ENCODE results near the gene ZAP70. TPM values are rescaled to one million over a fixed set of nuclear protein-coding genes. Genes with fewer than 3 reads are reported as not detected.

Gene ZAP70
- total RNA-seq, 1 donor: under 0.01 TPM

DNA sequence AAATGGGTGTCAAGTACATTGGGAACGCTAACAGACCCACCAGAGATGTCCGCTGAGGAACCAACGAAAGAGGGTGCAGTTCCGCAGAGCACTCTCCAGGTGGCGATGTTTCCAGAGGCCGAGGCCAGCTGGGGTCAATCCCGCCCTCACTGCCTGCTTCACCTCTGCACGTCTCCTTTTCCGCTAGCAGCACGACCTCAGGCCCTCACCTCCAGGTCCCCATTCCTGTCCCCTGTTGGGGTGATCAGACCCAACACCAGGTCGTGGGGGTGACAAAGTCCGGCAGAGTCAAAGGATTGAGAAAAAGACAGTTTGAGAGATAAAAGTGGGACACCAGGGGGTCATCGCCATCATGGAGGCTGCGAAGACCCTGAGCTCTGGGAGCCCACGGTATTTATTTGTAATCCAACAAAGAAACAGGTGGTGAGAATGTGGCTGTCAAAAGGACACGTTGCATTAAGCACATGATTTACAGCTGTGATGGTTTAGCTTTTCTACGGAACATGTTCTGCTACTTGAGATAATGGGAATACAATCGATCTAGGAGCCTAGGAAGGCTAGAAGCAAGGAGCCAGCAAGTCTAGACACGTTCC is 27.3 kb downstream of the ZAP70 start:
- H4K20me1 ChIP-seq (ENCODE audit: insufficient read depth, low read length): no peaks in the 10 kb centered on the region
- H3K4me2 ChIP-seq (ENCODE audit: insufficient read depth, low read length): no peak overlapping the region
- H3K79me2 ChIP-seq (ENCODE audit: insufficient read depth, low read length): no peaks in the 10 kb centered on the region
- H3K27ac ChIP-seq (ENCODE audit: low read depth, low read length): no peak overlapping the region
- H3K4me3 ChIP-seq (ENCODE audit: insufficient read depth, low read length): no peak overlapping the region
- no peaks in the 10 kb centered on the region for H3K36me3 ChIP-seq (ENCODE audit: insufficient read depth, low read length)
- no peaks in the 10 kb centered on the region for H3K27me3 ChIP-seq (ENCODE audit: insufficient read depth, low read length)
- TF ChIP-seq CTCF (IDR thresholded peaks at IDR 0.05; ENCODE audit: extremely low read depth, low read depth, low read length): peak; percentile 78
- no peaks in the 10 kb centered on the region for H3K9me3 ChIP-seq (ENCODE audit: low read depth, low read length)
- H3K4me1 ChIP-seq (ENCODE audit: insufficient read depth, low read length): no peaks in the 10 kb centered on the region
- peak; percentile 97 for DNase-seq (ENCODE audit: insufficient read length, low spot score, missing footprints)
- no peak overlapping the region for H2AFZ ChIP-seq (ENCODE audit: low read length)

DNA sequence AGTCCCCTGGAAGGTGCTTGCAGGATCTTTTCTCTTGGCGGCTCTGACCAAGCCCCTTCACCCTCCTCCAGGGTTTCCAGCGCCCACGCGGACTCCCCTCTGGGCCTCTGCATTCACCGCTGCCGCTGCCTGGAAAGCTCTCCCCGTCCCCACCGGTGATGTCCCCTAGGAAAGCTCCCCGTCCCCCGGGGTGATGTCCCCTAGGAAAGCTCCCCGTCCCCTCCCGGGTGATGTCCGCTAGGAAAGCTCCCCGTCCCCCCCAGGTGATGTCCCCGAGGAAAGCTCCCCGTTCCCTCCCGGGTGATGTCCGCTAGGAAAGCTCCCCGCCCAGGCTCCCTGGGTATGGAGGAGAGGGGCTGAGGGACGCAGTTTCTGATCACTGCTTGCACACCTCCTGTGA is 27.9 kb downstream of the ZAP70 start:
- H3K79me2 ChIP-seq (ENCODE audit: insufficient read depth, low read length): no peaks in the 10 kb centered on the region
- no peak overlapping the region for H2AFZ ChIP-seq (ENCODE audit: low read length)
- H3K4me1 ChIP-seq (ENCODE audit: insufficient read depth, low read length): no peaks in the 10 kb centered on the region
- no peak for TF ChIP-seq CTCF (IDR thresholded peaks at IDR 0.05; ENCODE audit: extremely low read depth, low read depth, low read length)
- no peaks in the 10 kb centered on the region for H4K20me1 ChIP-seq (ENCODE audit: insufficient read depth, low read length)
- H3K4me3 ChIP-seq (ENCODE audit: insufficient read depth, low read length): no peak overlapping the region
- H3K9me3 ChIP-seq (ENCODE audit: low read depth, low read length): no peaks in the 10 kb centered on the region
- no peaks in the 10 kb centered on the region for H3K36me3 ChIP-seq (ENCODE audit: insufficient read depth, low read length)
- H3K4me2 ChIP-seq (ENCODE audit: insufficient read depth, low read length): no peak overlapping the region
- DNase-seq (ENCODE audit: insufficient read length, low spot score, missing footprints): no peak
- no peaks in the 10 kb centered on the region for H3K27me3 ChIP-seq (ENCODE audit: insufficient read depth, low read length)
- no peak overlapping the region for H3K27ac ChIP-seq (ENCODE audit: low read depth, low read length)

GRCh38 chr2:97741686-97742085 is 28.3 kb downstream of the ZAP70 start:
- no peak overlapping the region for H3K4me3 ChIP-seq (ENCODE audit: insufficient read depth, low read length)
- H2AFZ ChIP-seq (ENCODE audit: low read length): no peak overlapping the region
- H3K9me3 ChIP-seq (ENCODE audit: low read depth, low read length): no peaks in the 10 kb centered on the region
- no peaks in the 10 kb centered on the region for H3K4me1 ChIP-seq (ENCODE audit: insufficient read depth, low read length)
- no peak overlapping the region for H3K4me2 ChIP-seq (ENCODE audit: insufficient read depth, low read length)
- H3K27me3 ChIP-seq (ENCODE audit: insufficient read depth, low read length): no peaks in the 10 kb centered on the region
- no peaks in the 10 kb centered on the region for H3K36me3 ChIP-seq (ENCODE audit: insufficient read depth, low read length)
- TF ChIP-seq CTCF (IDR thresholded peaks at IDR 0.05; ENCODE audit: extremely low read depth, low read depth, low read length): no peak
- no peak overlapping the region for H3K27ac ChIP-seq (ENCODE audit: low read depth, low read length)
- no peaks in the 10 kb centered on the region for H4K20me1 ChIP-seq (ENCODE audit: insufficient read depth, low read length)
- no peaks in the 10 kb centered on the region for H3K79me2 ChIP-seq (ENCODE audit: insufficient read depth, low read length)
- peak; percentile 84 for DNase-seq (ENCODE audit: insufficient read length, low spot score, missing footprints)

DNA sequence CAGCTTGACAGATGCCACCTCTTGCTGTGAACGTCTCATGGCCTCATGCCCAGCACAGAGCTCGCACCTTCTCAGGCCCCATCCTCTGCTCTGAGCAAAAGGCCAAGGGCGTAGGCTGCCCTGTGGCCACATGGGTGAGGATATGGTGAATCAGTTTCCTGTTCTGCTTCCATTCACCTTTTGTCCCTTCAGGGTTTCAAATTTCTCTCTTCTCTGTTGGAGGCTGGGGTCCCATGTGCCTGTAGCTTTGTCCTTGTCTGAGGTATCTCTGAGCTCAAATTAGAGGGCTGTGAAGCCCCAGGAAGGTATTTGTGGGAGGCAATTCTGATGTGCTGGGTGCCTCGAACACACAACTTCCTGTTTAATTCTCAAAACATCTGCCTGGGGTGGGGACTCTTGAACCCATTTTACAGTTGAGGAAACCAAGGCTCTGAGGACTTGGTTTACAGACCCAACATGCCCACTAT is 29.0 kb downstream of the ZAP70 start:
- H3K79me2 ChIP-seq (ENCODE audit: insufficient read depth, low read length): no peaks in the 10 kb centered on the region
- no peaks in the 10 kb centered on the region for H3K36me3 ChIP-seq (ENCODE audit: insufficient read depth, low read length)
- no peak overlapping the region for H3K4me2 ChIP-seq (ENCODE audit: insufficient read depth, low read length)
- peak; percentile 65 for DNase-seq (ENCODE audit: insufficient read length, low spot score, missing footprints)
- no peak overlapping the region for H3K4me3 ChIP-seq (ENCODE audit: insufficient read depth, low read length)
- no peak overlapping the region for H3K27ac ChIP-seq (ENCODE audit: low read depth, low read length)
- H3K4me1 ChIP-seq (ENCODE audit: insufficient read depth, low read length): no peaks in the 10 kb centered on the region
- H4K20me1 ChIP-seq (ENCODE audit: insufficient read depth, low read length): no peaks in the 10 kb centered on the region
- TF ChIP-seq CTCF (IDR thresholded peaks at IDR 0.05; ENCODE audit: extremely low read depth, low read depth, low read length): no peak
- no peaks in the 10 kb centered on the region for H3K9me3 ChIP-seq (ENCODE audit: low read depth, low read length)
- H2AFZ ChIP-seq (ENCODE audit: low read length): no peak overlapping the region
- H3K27me3 ChIP-seq (ENCODE audit: insufficient read depth, low read length): no peaks in the 10 kb centered on the region

Measured in osteoblast (primary cell).